IMR-90 (cell line): ENCODE results near the gene USO1. TPM values are rescaled to one million over a fixed set of nuclear protein-coding genes. Genes with fewer than 3 reads are reported as not detected.

Source experiments
- ATAC-seq: fragments of 200-7000 bp; cut with Tn5 transposase; 2 replicates; pipeline ENCODE4 v1.9.1; 2020; ENCODE audit warnings: low read depth, mild to moderate bottlenecking, moderate library complexity
- BruUV-seq: library from RNA; stranded (reverse); fragments of 400-500 nt; replicated peaks from 2 replicates; lab custom pipeline; 2021; lab: Mats Ljungman, UMichigan
- CTCF ChIA-PET: fragments of 300-600 bp; formaldehyde crosslinking; extraction: SDS; loops from one replicate; lab custom pipeline; 2021; ENCODE audit warnings: antibody characterized with exemption; lab: Yijun Ruan, JAX
- POLR2A ChIA-PET: fragments of 300-600 bp; sonication (Branson Sonifier 250); formaldehyde crosslinking; loops from one replicate; lab custom pipeline; 2022; ENCODE audit warnings: antibody characterized with exemption; ENCODE audit not compliant: unreplicated experiment; lab: Charles Lee
- DNase-seq: peaks from one replicate; pipeline ENCODE4 v3.0.0; 2013
- H2AFZ ChIP-seq: replicated peaks from 2 replicates; pipeline ENCODE3; 2013; ENCODE audit warnings: low read length, mild to moderate bottlenecking; ENCODE audit not compliant: poor library complexity
- H2AK5ac ChIP-seq: 2 replicates; pipeline ENCODE4 v1.6.1; 2013; ENCODE audit warnings: low read depth, low read length, inconsistent platforms
- H2AK9ac ChIP-seq: replicated peaks from 2 replicates; pipeline ENCODE3; 2013; ENCODE audit warnings: mild to moderate bottlenecking, low read depth, low read length, moderate library complexity; ENCODE audit not compliant: poor library complexity
- H2BK120ac ChIP-seq: 2 replicates; pipeline ENCODE4 v1.6.1; 2013; ENCODE audit warnings: low read depth, low read length, inconsistent platforms
- H2BK15ac ChIP-seq: 3 replicates; pipeline ENCODE4 v1.6.1; 2013; ENCODE audit warnings: low read depth, low read length, inconsistent platforms
- H2BK20ac ChIP-seq: 2 replicates; pipeline ENCODE4 v1.6.1; 2013; ENCODE audit warnings: low read depth, mild to moderate bottlenecking, inconsistent platforms, low read length, moderate library complexity
- H2BK5ac ChIP-seq: 2 replicates; pipeline ENCODE4 v1.6.1; 2013; ENCODE audit warnings: mild to moderate bottlenecking, low read depth, low read length, inconsistent platforms; ENCODE audit not compliant: poor library complexity, severe bottlenecking
- H3K14ac ChIP-seq: replicated peaks from 2 replicates; pipeline ENCODE4 v1.6.1; 2013; ENCODE audit warnings: low read depth, low read length, inconsistent platforms
- H3K18ac ChIP-seq: 2 replicates; pipeline ENCODE4 v1.6.1; 2013; ENCODE audit warnings: low read depth, low read length, control low read depth
- H3K23ac ChIP-seq: 2 replicates; pipeline ENCODE4 v1.6.1; 2013; ENCODE audit warnings: low read depth, low read length, inconsistent platforms
- H3K27ac ChIP-seq: 2 replicates; pipeline ENCODE4 v1.5.1; 2013; ENCODE audit warnings: mild to moderate bottlenecking, control low read depth, low read length; ENCODE audit not compliant: insufficient read depth
- H3K27me3 ChIP-seq: 2 replicates; pipeline ENCODE4 v1.6.1; 2013; ENCODE audit warnings: low read length; ENCODE audit not compliant: control insufficient read depth, insufficient read depth
- H3K36me3 ChIP-seq: 2 replicates; pipeline ENCODE4 v1.6.1; 2013; ENCODE audit warnings: low read length, mixed read lengths; ENCODE audit not compliant: control insufficient read depth, insufficient read depth
- H3K4ac ChIP-seq: 2 replicates; pipeline ENCODE4 v1.6.1; 2013; ENCODE audit warnings: low read depth, low read length, inconsistent platforms
- H3K4me1 ChIP-seq: 2 replicates; pipeline ENCODE4 v1.6.1; 2013; ENCODE audit warnings: low read length, mixed read lengths; ENCODE audit not compliant: control insufficient read depth, insufficient read depth
- H3K4me2 ChIP-seq: 2 replicates; pipeline ENCODE4 v1.6.1; 2013; ENCODE audit warnings: low read depth, mild to moderate bottlenecking, control low read depth, low read length, moderate library complexity
- H3K4me3 ChIP-seq: 2 replicates; pipeline ENCODE4 v1.5.1; 2013; ENCODE audit warnings: low read depth, mild to moderate bottlenecking, control low read depth, low read length, moderate library complexity; ENCODE audit not compliant: insufficient read depth
- H3K56ac ChIP-seq: 2 replicates; pipeline ENCODE4 v1.6.1; 2013; ENCODE audit warnings: low read length, inconsistent platforms; ENCODE audit not compliant: insufficient read depth; ENCODE audit errors: extremely low read depth
- H3K79me1 ChIP-seq, 2 experiments: 2 replicates each; pipeline ENCODE4 v1.6.1; 2013; ENCODE audit warnings: low read length in 2 of 2, inconsistent platforms in 1 of 2, low read depth in 1 of 2
- H3K9ac ChIP-seq: 2 replicates; pipeline ENCODE4 v1.6.1; 2013; ENCODE audit warnings: low read depth, low read length, control low read depth
- H3K9me1 ChIP-seq: 2 replicates; pipeline ENCODE4 v1.6.1; 2013; ENCODE audit warnings: low read length, inconsistent platforms; ENCODE audit not compliant: insufficient read depth
- H3K9me3 ChIP-seq: 2 replicates; pipeline ENCODE4 v1.6.1; 2013; ENCODE audit warnings: low read length; ENCODE audit not compliant: control insufficient read depth, insufficient read depth
- H4K20me1 ChIP-seq: 2 replicates; pipeline ENCODE4 v1.6.1; 2013; ENCODE audit warnings: low read length, inconsistent platforms; ENCODE audit not compliant: insufficient read depth
- H4K5ac ChIP-seq: 2 replicates; pipeline ENCODE4 v1.6.1; 2013; ENCODE audit warnings: mild to moderate bottlenecking, low read depth, low read length, control low read depth
- H4K8ac ChIP-seq, 2 experiments: 2 replicates each; pipeline ENCODE4 v1.6.1; 2013; ENCODE audit warnings: low read depth in 2 of 2, low read length in 2 of 2, control low read depth in 1 of 2, inconsistent platforms in 1 of 2
- H4K91ac ChIP-seq: 2 replicates; pipeline ENCODE4 v1.6.1; 2013; ENCODE audit warnings: low read depth, low read length, inconsistent platforms; ENCODE audit not compliant: insufficient read depth
- CEBPB ChIP-seq: IDR thresholded peaks from 2 replicates; pipeline ENCODE4 v1.6.1; 2012; ENCODE audit warnings: low read depth, low read length, improper control_type of control experiment
- MXI1 ChIP-seq: IDR thresholded peaks from 2 replicates; pipeline ENCODE4 v1.6.1; 2012; ENCODE audit warnings: low read depth, mild to moderate bottlenecking, low read length, moderate library complexity, borderline replicate concordance
- NFE2L2 ChIP-seq: fragments of 150-350 bp; IDR thresholded peaks from 2 replicates; pipeline ENCODE4 v1.6.1; 2016; ENCODE audit warnings: low read depth, mild to moderate bottlenecking, low read length
- RAD21 ChIP-seq: IDR thresholded peaks from 2 replicates; pipeline ENCODE4 v1.6.1; 2012; ENCODE audit warnings: low read length, improper control_type of control experiment
- USF2 ChIP-seq: fragments of 150-350 bp; IDR thresholded peaks from 2 replicates; pipeline ENCODE4 v1.6.1; 2017; ENCODE audit warnings: mild to moderate bottlenecking, antibody characterized with exemption, low read length, low read depth
- WGBS, 2 experiments: methylation state at CpG; one replicate each; pipeline versions ENCODE4 v1.1.5 to v1.1.7; 2013; ENCODE audit warnings: missing lambda C conversion rate in 2 of 2; ENCODE audit not compliant: insufficient read length in 1 of 2; ENCODE audit errors: extremely low coverage in 2 of 2; 5-methylcytosine and 5-hydroxymethylcytosine counted together
- dilution Hi-C: fragments of 300-500 bp; cut with HindIII; formaldehyde crosslinking; loops from one replicate; pipeline ENCODE4 v1.14.3; 2018; ENCODE audit warnings: low sequenced_read_pairs; ENCODE audit not compliant: unreplicated experiment
- in situ Hi-C: fragments of 300-500 bp; cut with MboI; formaldehyde crosslinking; loops from 3 replicates; pipeline ENCODE4 v1.14.3; 2019; ENCODE audit warnings: low sequenced_read_pairs, inconsistent platforms, mixed read lengths
- intact Hi-C: fragments of 100-400 bp; cut with micrococcal nuclease; formaldehyde crosslinking; loops from 2 replicates; pipeline ENCODE4 v1.10.0; 2022
- polyA plus RNA-seq, 3 experiments: library from polyadenylated mRNA; depleted of rRNA; stranded (reverse); fragments of >200 nt; gene quantifications; 2 replicates each; pipeline ENCODE4 v1.2.3, GENCODE V29; 2012; ENCODE audit warnings: low replicate concordance in 1 of 3
- total RNA-seq: library from RNA; depleted of rRNA; stranded (reverse); fragments of >200 nt; gene quantifications from 2 replicates; pipeline ENCODE4 v1.2.3, GENCODE V29; 2012

The USO1 gene
- total and polyA plus RNA-seq, 2 of the 4 experiments (the other 2 are of a cell fraction) = 63.7 to 121 TPM

- Histone ChIP-seq H2AK9ac (no peak overlapping the region), H3K56ac (no peak overlapping the region), H3K27ac (no peak overlapping the region), H2AK5ac (no peak overlapping the region), H2BK5ac (peak overlapping the region; percentile 30), H3K9me3 (no peaks in the 10 kb centered on the region), H3K27me3 (no peaks in the 10 kb centered on the region), H4K91ac (no peak overlapping the region), H2BK20ac (no peak overlapping the region), H2BK15ac (no peak overlapping the region), H3K79me1 (peaks cover 14 to 54% of the 10 kb centered on the region in 2 experiments), H3K18ac (no peak overlapping the region), H3K9me1 (peaks cover 9% of the 10 kb centered on the region), H3K4ac (no peak overlapping the region), H4K20me1 (peaks cover 40% of the 10 kb centered on the region), H3K4me2 (no peak overlapping the region), H3K36me3 (peaks cover 10% of the 10 kb centered on the region), H3K14ac (no peak overlapping the region), H4K5ac (no peak overlapping the region), H3K23ac (no peak overlapping the region), H3K9ac (no peak overlapping the region), H3K4me3 (no peak overlapping the region), H2BK120ac (no peak overlapping the region), H3K4me1 (peaks cover 2% of the 10 kb centered on the region; the same call in 1 of the 2 replicates), H2AFZ (no peak overlapping the region), H4K8ac (no peak overlapping the region)
- no TSS peak for BruUV-seq
- intact Hi-C loops (no loop called here), dilution Hi-C loops (no loop called here), in situ Hi-C loops (no loop called here)
- TF ChIP-seq NFE2L2 (no peak), USF2 (no peak), MXI1 (no peak), CEBPB (no peak), RAD21 (no peak)
- CTCF ChIA-PET = no interaction called here
- POLR2A ChIA-PET = interaction anchor here (0.6 kb wide), 1 partner anchor 1291 kb away, joined by 4 read pairs; the partner anchor contains the start of gene AREG
- ATAC-seq = no peak
- DNase-seq = no peak
- WGBS, 2 experiments = no CpG with 5 or more reads among the region's 2 CpGs
These were observed 11.1 kb downstream of the USO1 start for GRCh38 chr4:75735525-75735924.
